GM19467 (cell line): ENCODE results near the gene ATG13.

ENCODE experiments used
- ATAC-seq: cut with Tn5 transposase; IDR thresholded peaks from one replicate; pipeline ENCODE4 v1.9.1; 2021; ENCODE audit warnings: mild to moderate bottlenecking, moderate library complexity; ENCODE audit not compliant: unreplicated experiment

The ATG13 gene

DNA sequence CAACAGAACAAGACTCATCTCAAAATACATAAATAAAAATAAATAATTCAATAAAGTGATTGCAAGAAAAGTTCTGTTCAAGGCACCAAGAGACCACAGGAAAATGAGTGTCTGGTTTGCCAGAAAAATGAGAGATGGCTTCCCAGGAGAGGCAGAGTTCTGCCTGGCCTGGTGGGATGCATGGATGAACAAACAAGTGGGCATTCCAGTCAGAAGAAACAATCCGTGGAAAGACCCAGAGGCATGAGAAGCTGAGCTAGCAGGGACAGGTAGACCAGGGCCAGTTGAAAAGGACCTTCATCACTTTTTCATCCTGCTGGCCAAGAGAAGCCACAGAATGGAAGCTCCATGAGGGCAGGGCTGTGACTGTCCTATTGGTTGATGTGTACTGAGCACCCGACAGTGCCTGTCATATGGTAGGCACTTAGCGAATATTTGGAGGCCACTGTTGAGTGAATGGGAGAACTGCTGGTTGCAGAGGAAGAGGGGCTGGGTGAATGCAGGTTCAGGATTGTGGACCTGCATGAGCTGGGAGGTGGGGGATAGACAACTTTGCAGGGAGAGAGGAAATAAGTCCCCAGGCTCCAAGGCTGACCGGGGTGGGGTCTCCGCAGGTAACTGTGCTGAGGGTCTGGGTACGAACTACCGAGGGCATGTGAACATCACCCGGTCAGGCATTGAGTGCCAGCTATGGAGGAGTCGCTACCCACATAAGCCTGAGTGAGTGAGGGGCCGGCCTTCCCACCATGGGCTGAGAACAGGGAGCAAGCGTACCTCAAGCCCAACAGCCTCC is 105.4 kb downstream of the ATG13 start:
- ATAC-seq = no peak

- ATAC-seq = no peak
These were observed 106.0 kb downstream of the ATG13 start for GRCh38 chr11:46723359-46723680.

DNA sequence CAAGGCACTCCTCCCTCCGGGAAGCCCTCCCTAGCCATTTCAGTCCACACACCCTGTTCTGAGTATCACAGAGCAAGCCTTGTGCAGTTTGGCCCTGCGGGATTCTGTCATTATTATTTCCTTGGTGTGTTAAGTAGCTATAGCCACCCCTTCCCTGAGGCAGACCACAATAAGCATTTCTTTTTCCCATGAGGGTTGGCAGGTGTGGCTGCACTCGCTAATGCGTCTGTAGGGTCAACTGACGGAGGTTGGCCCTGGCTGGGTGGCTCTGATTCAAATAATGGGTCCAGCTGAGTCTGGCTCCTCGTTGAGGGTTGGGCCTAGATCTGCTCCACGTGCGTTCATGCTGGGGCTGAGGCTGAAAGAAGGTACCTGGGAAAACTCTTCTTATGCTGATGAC is 106.7 kb downstream of the ATG13 start:
- no peak for ATAC-seq
